Stimulated activated memory B cell treated with anti-CD40 and anti-IgM and Interleukin-4, amounts not matched to agents 10 μg/mL and 1 μg/mL and 100 μg/mL, for 72 hours (primary cell): ENCODE results near the gene EGFR.

Source experiments
- ATAC-seq: fragments of 150-1000 bp; cut with Tn5 transposase; 2 replicates; pipeline ENCODE4 v1.10.0; 2021
- H3K27ac Mint-ChIP-seq: one replicate; pipeline ENCODE4 v1.8.0; 2022; ENCODE audit warnings: mild to moderate bottlenecking, mixed read lengths
- H3K27me3 Mint-ChIP-seq: one replicate; pipeline ENCODE4 v1.8.0; 2022; ENCODE audit warnings: mixed read lengths
- H3K36me3 Mint-ChIP-seq: one replicate; pipeline ENCODE4 v1.8.0; 2022; ENCODE audit warnings: mixed read lengths
- H3K4me1 Mint-ChIP-seq: one replicate; pipeline ENCODE4 v1.8.0; 2022; ENCODE audit warnings: mixed read lengths
- H3K4me3 Mint-ChIP-seq: one replicate; pipeline ENCODE4 v1.8.0; 2022; ENCODE audit warnings: mild to moderate bottlenecking, moderate library complexity, mixed read lengths
- H3K9me3 Mint-ChIP-seq: one replicate; pipeline ENCODE4 v1.8.0; 2022; ENCODE audit warnings: mixed read lengths

The EGFR gene

DNA sequence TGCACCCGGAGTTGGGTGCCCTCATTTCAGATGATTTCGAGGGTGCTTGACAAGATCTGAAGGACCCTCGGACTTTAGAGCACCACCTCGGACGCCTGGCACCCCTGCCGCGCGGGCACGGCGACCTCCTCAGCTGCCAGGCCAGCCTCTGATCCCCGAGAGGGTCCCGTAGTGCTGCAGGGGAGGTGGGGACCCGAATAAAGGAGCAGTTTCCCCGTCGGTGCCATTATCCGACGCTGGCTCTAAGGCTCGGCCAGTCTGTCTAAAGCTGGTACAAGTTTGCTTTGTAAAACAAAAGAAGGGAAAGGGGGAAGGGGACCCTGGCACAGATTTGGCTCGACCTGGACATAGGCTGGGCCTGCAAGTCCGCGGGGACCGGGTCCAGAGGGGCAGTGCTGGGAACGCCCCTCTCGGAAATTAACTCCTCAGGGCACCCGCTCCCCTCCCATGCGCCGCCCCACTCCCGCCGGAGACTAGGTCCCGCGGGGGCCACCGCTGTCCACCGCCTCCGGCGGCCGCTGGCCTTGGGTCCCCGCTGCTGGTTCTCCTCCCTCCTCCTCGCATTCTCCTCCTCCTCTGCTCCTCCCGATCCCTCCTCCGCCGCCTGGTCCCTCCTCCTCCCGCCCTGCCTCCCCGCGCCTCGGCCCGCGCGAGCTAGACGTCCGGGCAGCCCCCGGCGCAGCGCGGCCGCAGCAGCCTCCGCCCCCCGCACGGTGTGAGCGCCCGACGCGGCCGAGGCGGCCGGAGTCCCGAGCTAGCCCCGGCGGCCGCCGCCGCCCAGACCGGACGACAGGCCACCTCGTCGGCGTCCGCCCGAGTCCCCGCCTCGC lies at the start of gene EGFR:
Gene EGFR (plus strand): TSS at position 657 of the 830 bp plus-strand sequence. CDS start 261 bp downstream, outside the sequence.
- Mint-ChIP-seq H3K36me3 (no peaks in the 10 kb centered on the region), H3K27ac (no peak within 1 kb of the TSS), H3K4me3 (peak within 1 kb of the TSS; percentile 36), H3K9me3 (peaks cover 2% of the 10 kb centered on the region), H3K4me1 (no peaks in the 10 kb centered on the region), H3K27me3 (peaks cover 40% of the 10 kb centered on the region)
- peak; percentile 40 for ATAC-seq

DNA sequence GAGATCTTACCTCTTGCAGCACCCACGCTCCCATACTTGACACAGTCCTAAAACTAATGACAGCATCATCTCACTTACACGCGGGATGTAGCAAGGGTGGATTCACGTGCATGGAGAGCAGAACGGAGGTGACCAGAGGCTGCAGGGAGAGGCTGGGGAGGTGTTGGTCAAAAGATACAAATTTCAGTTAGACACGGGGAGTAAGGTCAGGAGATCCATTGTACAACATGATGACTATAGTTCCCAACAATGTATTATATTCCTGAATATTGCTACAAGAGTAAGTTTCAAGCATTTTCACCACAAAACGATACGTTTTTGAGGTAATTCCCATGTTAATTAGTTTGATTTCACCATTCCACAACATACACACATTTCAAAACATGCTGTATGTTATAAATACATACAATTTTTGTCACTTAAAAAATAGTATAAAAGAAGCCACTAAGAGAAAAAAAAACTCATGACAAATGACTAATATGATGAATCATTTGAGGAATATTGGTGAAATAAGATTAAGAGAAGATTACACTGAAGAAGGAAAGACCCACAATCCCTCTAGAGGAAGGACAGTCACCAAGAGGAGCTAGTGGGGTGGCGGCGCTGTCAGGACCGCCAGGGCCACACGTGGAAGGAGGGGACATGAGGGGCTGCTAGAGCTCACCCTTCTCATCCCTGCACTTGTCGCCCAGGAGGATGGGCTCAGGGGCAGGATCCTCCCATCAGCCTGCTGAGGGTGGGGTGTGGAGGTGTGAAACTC lies 49.4 kb upstream of the EGFR start:
- peaks cover 8% of the 10 kb centered on the region for H3K27me3 Mint-ChIP-seq
- no peak for ATAC-seq
- peaks cover 14% of the 10 kb centered on the region for H3K9me3 Mint-ChIP-seq
- no peaks in the 10 kb centered on the region for H3K36me3 Mint-ChIP-seq
- H3K4me1 Mint-ChIP-seq = no peaks in the 10 kb centered on the region
- H3K4me3 Mint-ChIP-seq = no peak overlapping the region
- H3K27ac Mint-ChIP-seq = no peak overlapping the region

DNA sequence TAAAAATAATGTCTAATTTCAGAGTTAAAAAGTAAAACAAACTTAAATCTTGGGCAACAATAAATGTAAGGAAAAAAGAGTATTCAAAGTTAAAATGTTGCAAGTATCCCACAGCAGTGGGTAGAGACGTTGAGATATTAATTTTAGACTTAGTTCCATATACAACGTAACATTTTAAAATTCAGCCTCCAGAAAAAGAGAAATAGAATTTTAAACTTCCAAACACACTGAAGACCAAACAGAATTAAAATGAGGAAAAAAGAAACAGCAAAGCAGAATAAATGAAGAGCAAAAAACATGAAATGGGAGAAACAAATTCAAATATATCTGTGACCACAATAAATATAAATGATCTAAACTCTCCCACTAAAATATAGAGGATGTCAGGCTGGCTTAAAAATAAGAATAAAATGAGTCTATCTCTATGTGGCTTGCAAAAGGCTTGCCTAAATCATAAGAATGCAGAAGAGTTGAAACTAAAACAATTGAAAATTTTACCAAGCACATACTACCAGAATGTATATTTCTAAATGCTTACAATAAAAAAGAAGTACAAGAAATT lies 46.0 kb upstream of the EGFR start:
- no peak for ATAC-seq
- Mint-ChIP-seq H3K4me3 (no peak overlapping the region), H3K36me3 (no peaks in the 10 kb centered on the region), H3K27me3 (no peaks in the 10 kb centered on the region), H3K27ac (no peak overlapping the region), H3K9me3 (peaks cover 12% of the 10 kb centered on the region), H3K4me1 (no peaks in the 10 kb centered on the region)

DNA sequence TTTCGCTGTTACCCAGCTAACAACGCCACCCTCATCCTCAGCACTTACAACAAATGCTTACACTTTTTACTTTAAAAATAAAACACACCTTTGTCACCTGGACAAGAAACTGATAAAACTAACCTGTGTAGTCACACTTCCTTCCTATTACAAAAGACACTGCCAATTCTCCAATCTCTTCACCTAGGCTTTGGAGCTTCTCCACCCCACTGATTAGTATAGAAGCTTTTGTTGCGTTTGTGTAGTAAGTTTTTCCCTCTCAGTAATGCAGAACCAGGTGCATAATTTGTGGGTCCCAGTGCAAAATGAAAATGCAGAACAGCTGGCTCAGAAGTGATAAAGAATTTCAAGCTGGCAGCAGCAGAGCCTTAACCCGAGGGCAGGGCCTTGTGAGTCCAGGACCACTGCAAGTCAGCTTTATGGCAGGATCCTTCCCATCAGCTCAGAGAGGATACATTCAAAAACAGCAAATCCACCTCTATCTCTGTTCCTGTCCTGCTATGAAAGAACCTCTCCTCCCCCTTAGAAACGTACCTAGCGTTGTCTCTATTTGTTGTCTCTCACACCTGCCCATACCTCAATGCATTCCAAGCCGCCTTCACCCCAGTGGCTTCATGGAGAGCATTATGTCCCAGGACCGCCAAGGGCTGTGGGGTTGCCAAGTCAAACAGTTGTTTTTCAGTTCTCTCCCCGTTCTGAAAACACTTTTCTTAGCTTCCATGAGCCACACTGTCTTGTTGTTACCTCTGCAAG lies 40.3 kb upstream of the EGFR start:
- no peak overlapping the region for H3K4me3 Mint-ChIP-seq
- H3K27ac Mint-ChIP-seq = no peak overlapping the region
- no peak for ATAC-seq
- no peaks in the 10 kb centered on the region for H3K4me1 Mint-ChIP-seq
- peaks cover 8% of the 10 kb centered on the region for H3K27me3 Mint-ChIP-seq
- no peaks in the 10 kb centered on the region for H3K36me3 Mint-ChIP-seq
- peaks cover 7% of the 10 kb centered on the region for H3K9me3 Mint-ChIP-seq

DNA sequence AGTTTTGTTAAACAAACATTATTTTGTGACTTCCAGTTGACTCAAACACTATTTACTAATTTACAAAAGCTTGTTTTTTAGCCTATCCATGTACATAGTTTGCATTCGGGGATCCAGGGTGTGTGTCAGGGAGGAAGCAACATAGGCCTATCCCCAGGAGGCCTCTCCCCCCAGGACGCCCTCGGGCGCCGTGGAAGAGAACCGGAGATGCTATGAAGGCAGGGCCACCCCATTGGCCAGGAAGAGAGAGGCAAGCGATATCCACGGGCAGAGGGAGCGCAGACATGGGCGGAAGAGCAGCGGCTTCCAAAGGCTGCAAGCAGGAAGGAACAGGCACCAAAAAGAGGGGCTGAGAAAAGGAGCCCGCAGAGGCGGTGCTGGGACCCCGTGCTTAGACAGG lies 38.3 kb upstream of the EGFR start:
- H3K27me3 Mint-ChIP-seq = peaks cover 8% of the 10 kb centered on the region
- H3K4me3 Mint-ChIP-seq = no peak overlapping the region
- H3K4me1 Mint-ChIP-seq = no peaks in the 10 kb centered on the region
- no peaks in the 10 kb centered on the region for H3K36me3 Mint-ChIP-seq
- H3K9me3 Mint-ChIP-seq = peaks cover 14% of the 10 kb centered on the region
- H3K27ac Mint-ChIP-seq = no peak overlapping the region
- no peak for ATAC-seq

DNA sequence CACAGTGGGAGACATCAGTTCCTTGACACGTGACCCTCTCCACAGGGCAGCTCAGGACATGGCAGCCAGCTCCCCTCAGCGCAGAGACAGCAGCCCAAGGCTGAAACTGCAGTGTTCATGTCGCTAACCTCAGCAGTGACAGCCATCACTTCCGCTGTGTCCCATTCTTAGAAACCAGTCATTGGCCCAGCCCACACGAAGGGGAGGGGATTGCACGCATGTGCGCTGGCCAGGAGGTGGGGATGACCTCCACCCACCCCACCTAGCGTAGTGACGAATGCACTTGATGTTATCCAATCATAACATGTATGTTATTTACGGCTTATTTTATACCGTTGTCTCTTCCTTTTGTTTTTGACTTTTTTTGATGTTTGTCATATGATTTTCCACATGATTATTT lies 36.9 kb upstream of the EGFR start:
- H3K9me3 Mint-ChIP-seq = peaks cover 14% of the 10 kb centered on the region
- H3K27ac Mint-ChIP-seq = no peak overlapping the region
- H3K4me1 Mint-ChIP-seq = no peaks in the 10 kb centered on the region
- no peak for ATAC-seq
- no peaks in the 10 kb centered on the region for H3K36me3 Mint-ChIP-seq
- peaks cover 8% of the 10 kb centered on the region for H3K27me3 Mint-ChIP-seq
- no peak overlapping the region for H3K4me3 Mint-ChIP-seq

DNA sequence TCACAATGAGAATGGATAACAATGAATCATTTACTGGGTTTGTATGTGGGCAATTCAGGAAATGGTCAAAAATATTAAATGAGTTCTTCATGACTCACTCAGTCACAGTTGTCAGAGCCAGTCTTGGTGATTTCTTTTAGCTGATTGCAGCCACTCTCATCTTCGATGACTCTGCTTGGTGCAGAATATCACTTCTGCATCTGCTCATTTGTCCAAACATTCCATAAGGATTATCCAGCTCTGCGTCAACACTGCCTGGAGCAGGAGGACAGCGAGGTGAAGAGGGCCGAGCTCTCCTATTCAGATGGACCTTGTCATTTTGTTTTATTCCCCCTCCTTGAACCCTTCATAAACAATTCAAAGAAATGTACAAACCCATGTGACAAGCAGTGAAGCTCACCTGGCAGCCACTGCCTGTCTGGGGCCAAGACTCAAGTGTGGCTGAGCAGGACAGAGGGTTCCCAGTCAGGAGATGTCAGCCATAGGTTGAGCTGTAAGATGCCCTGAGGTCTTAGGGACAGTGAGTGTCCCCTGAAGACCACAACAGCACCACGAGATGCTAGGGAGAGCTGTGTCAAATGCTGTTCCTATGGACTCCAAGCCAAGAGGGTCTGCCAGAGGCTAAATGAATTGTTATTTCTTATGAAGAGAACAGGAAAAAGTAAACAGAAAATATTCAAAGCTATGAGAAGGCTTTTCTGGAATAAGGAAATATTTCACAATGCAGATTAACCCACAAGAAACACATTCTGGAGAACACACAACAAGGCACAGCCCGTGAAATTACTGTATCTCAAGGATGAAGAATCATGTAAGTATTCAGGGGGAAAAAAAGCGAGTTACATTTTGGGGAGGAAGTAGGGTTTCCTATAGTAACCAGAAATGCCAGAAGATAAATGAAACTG lies 33.1 kb upstream of the EGFR start:
- Mint-ChIP-seq H3K27me3 (peaks cover 7% of the 10 kb centered on the region), H3K4me1 (no peaks in the 10 kb centered on the region), H3K36me3 (no peaks in the 10 kb centered on the region), H3K4me3 (no peak overlapping the region), H3K27ac (no peak overlapping the region), H3K9me3 (peaks cover 12% of the 10 kb centered on the region)
- no peak for ATAC-seq

DNA sequence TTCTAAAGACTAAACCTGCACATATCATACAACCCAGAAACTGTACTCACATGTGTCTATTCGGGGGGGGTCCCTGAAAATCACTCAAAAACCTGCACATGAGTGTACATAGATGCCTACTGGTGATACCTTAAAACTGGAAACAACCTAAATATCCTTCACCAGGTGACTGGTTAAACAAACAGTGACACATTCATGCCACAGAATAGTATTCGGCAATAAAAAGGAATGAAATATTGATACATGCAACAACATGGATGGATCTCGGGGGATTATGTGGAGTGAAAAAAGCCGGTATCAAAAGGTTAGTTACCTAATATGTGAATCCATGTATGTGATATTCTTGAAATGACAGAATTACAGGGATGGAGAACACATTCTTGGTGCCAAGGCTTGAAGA lies 32.1 kb upstream of the EGFR start:
- peaks cover 14% of the 10 kb centered on the region for H3K27me3 Mint-ChIP-seq
- no peak overlapping the region for H3K4me3 Mint-ChIP-seq
- ATAC-seq = no peak
- no peak overlapping the region for H3K27ac Mint-ChIP-seq
- no peaks in the 10 kb centered on the region for H3K36me3 Mint-ChIP-seq
- peaks cover 12% of the 10 kb centered on the region for H3K9me3 Mint-ChIP-seq
- H3K4me1 Mint-ChIP-seq = no peaks in the 10 kb centered on the region

DNA sequence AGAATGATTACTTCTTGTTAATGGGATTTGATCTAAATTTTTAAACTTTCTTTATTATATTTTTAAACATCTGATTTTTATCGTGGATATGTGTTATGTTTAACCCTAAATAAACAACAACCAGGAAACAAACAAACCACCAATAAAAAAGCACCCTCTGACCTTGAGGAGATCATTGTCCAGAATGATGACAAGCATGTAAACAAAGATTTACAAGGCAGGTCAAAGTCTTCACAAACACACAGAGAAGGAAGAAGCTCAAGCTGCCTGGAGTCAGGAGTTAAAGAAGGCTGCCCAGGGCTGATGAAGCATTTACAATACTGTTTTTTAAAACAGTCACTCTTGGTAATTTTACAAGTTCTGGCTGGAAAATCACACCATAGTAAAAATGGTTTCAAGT lies 31.0 kb upstream of the EGFR start:
- no peaks in the 10 kb centered on the region for H3K36me3 Mint-ChIP-seq
- peaks cover 7% of the 10 kb centered on the region for H3K9me3 Mint-ChIP-seq
- no peaks in the 10 kb centered on the region for H3K4me1 Mint-ChIP-seq
- ATAC-seq = no peak
- H3K4me3 Mint-ChIP-seq = no peak overlapping the region
- H3K27me3 Mint-ChIP-seq = peaks cover 14% of the 10 kb centered on the region
- H3K27ac Mint-ChIP-seq = no peak overlapping the region

DNA sequence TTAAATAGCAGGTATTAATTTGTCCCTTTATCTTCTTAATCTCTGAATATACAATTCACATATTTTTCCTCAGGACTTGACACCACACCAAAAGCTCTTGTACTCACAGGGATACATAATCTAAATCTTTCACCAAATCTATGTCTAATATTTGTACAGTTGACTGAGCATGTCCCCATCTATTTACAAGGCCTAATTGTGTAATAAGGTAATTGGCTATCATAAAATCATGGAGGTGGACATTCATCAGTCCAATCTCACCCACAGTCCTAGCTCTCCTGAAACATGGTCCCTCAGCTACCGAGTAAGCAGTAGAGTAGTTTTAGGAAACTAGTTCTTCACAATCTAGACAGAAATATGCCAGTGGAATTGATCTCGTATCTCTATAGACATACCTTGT lies 30.3 kb upstream of the EGFR start:
- peaks cover 14% of the 10 kb centered on the region for H3K27me3 Mint-ChIP-seq
- no peaks in the 10 kb centered on the region for H3K36me3 Mint-ChIP-seq
- H3K9me3 Mint-ChIP-seq = peaks cover 7% of the 10 kb centered on the region
- no peak overlapping the region for H3K27ac Mint-ChIP-seq
- no peak overlapping the region for H3K4me3 Mint-ChIP-seq
- ATAC-seq = no peak
- no peaks in the 10 kb centered on the region for H3K4me1 Mint-ChIP-seq

DNA sequence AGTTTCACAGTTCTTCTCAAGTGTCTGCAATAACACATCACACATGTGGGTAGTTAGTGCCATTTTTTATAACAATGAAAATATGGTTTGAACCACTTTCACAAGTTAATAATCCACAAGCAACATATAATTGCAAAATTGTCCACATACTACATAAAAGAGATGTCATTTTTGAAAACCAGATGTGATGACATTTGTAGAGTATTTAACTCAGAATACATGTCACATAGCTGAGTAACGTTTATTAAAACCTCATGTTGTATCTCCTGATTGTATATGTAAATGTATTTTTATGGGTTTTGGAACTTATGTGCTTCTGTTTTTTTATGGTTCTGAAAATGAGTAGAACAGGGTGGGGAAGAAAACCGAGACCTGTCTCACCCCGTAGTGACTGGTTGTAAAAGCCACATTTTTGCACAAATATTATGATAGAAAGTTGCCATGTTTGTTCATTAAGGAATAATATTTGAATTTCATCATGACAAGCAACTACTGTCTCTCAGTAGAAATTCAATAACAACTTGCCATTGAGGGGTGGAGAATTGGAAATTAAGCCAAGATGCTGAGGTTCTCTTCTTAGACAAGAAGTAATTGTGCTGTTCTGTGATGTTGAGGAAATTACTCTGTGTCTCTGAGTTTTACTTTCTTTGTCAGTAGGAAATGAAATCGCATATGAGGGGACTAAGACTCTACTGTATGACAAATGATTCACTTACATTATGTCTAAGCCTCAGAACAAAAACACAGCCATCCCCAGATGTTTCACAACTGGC lies 29.2 kb upstream of the EGFR start:
- Mint-ChIP-seq H3K4me3 (no peak overlapping the region), H3K36me3 (no peaks in the 10 kb centered on the region), H3K4me1 (no peaks in the 10 kb centered on the region), H3K9me3 (peaks cover 3% of the 10 kb centered on the region), H3K27ac (no peak overlapping the region), H3K27me3 (peaks cover 14% of the 10 kb centered on the region)
- ATAC-seq = no peak

DNA sequence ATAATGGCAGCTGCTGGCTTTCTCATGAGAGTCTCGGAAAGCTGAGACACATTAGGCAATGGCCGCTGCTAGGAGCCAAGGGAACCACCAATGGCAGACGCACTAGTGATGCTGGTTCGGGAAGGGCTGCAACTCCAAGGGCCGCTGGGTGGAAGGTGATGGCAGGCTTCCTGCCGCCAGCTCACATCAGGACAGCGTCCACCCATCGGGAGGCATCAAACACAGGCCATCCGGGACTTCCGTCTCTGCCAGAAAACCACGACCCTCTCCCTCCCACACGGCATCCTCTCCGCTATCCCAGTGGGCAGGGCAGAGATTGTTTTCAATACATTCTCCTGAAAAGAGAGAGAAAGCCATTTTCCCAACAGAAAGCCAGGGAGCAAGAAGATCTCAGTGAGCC lies 27.5 kb upstream of the EGFR start:
- Mint-ChIP-seq H3K4me3 (no peak overlapping the region), H3K4me1 (peaks cover 7% of the 10 kb centered on the region), H3K9me3 (no peaks in the 10 kb centered on the region), H3K27me3 (peaks cover 16% of the 10 kb centered on the region), H3K36me3 (no peaks in the 10 kb centered on the region), H3K27ac (no peak overlapping the region)
- ATAC-seq = no peak

DNA sequence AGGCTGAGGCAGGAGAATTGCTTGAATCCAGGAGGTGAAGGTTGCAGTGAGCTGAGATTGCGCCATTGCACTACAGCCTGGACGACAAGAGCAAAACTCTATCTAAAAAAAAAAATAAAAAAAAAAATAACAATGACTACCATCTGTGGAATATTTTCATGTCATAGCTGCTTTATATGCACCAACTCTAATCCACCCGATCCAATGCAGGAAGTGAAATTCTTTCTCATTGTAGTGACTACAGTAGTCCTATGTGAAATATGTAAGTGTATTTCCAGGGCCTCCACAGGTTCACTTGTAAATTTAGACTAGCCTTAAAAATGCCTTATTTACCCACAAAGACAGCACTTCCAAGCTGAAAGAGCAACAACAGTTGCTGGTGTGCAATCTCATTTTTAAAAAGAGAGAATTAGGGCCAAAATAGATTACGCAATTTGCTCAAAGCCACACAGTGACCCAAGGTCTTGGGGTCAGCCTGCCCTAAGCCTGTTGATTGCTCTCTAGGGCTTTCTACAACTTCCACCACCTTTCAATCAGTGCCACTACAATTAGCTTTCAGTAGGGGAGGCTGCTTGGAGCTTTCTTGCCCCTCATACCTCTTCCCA lies 25.8 kb upstream of the EGFR start:
- ATAC-seq = no peak
- no peak overlapping the region for H3K27ac Mint-ChIP-seq
- H3K27me3 Mint-ChIP-seq = peaks cover 26% of the 10 kb centered on the region
- H3K4me3 Mint-ChIP-seq = no peak overlapping the region
- no peaks in the 10 kb centered on the region for H3K36me3 Mint-ChIP-seq
- no peaks in the 10 kb centered on the region for H3K9me3 Mint-ChIP-seq
- peaks cover 12% of the 10 kb centered on the region for H3K4me1 Mint-ChIP-seq
